ENCODE data around the gene KNTC1. TPM values are rescaled to one million over a fixed set of nuclear protein-coding genes. Genes with fewer than 3 reads are reported as not detected.
A peak's percentile ranks its signal among the peaks of the same experiment; 100 is the strongest.

The KNTC1 gene, protein sequence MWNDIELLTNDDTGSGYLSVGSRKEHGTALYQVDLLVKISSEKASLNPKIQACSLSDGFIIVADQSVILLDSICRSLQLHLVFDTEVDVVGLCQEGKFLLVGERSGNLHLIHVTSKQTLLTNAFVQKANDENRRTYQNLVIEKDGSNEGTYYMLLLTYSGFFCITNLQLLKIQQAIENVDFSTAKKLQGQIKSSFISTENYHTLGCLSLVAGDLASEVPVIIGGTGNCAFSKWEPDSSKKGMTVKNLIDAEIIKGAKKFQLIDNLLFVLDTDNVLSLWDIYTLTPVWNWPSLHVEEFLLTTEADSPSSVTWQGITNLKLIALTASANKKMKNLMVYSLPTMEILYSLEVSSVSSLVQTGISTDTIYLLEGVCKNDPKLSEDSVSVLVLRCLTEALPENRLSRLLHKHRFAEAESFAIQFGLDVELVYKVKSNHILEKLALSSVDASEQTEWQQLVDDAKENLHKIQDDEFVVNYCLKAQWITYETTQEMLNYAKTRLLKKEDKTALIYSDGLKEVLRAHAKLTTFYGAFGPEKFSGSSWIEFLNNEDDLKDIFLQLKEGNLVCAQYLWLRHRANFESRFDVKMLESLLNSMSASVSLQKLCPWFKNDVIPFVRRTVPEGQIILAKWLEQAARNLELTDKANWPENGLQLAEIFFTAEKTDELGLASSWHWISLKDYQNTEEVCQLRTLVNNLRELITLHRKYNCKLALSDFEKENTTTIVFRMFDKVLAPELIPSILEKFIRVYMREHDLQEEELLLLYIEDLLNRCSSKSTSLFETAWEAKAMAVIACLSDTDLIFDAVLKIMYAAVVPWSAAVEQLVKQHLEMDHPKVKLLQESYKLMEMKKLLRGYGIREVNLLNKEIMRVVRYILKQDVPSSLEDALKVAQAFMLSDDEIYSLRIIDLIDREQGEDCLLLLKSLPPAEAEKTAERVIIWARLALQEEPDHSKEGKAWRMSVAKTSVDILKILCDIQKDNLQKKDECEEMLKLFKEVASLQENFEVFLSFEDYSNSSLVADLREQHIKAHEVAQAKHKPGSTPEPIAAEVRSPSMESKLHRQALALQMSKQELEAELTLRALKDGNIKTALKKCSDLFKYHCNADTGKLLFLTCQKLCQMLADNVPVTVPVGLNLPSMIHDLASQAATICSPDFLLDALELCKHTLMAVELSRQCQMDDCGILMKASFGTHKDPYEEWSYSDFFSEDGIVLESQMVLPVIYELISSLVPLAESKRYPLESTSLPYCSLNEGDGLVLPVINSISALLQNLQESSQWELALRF (N-terminal part only)
- total RNA-seq = 12.3 and 14.7 TPM in 2 replicates

DNA sequence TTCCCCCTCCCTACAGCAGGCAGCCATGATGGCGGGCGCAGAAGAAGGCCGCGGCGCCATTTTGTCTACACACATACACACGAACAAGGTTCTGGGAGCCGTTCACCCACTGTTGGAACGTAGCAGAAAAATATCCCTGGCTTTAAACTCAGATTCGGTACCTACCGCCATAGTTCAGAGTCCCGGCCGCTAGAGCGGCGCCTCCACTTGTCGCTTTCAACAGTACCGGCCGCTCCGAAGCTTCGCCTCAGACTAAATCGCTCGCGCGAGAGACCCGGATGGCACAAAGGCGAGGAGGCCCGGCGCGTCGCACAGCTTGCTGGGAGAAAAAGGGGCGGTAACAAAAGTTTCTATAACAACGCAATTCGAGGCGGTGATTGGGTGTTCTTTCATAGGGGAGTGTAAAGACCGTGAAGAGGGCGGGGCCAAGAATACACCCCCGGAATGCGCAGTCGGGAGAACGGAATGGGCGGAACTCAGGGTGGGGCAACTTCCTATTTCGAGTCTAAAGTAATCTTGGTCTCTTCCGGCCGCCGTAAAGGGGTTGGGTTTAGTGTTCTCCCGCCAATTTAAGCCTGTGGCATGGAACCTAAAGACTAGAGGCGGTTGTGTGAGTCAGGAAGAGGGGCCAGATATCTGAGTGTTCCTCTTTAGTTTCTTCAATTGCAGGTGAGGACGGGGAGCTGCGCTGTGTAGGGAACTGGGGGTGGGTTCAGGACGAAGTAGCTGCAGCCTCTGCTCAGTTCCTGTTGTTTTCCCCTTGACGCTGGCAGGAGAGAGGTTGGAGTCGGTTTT is at the start of gene KNTC1, which contains the start of gene RSRC2:
Gene KNTC1, plus strand, starts transcription at position 567 of the 795 bp plus-strand sequence. CDS start 2,815 bp downstream, outside the sequence.
Gene RSRC2, minus strand, starts transcription at position 254 of the 795 bp plus-strand sequence. Its CDS starts 83 bp downstream, at position 171.
- H3K4me2 ChIP-seq (ENCODE audit: insufficient read depth, low read length) = peak within 1 kb of the TSS; percentile 87
- H2AFZ ChIP-seq (ENCODE audit: low read length) = peak within 1 kb of the TSS; percentile 92
- H3K4me1 ChIP-seq (ENCODE audit: insufficient read depth, low read length) = peaks cover 27% of the 10 kb centered on the region
- TF ChIP-seq, protein P1, sequence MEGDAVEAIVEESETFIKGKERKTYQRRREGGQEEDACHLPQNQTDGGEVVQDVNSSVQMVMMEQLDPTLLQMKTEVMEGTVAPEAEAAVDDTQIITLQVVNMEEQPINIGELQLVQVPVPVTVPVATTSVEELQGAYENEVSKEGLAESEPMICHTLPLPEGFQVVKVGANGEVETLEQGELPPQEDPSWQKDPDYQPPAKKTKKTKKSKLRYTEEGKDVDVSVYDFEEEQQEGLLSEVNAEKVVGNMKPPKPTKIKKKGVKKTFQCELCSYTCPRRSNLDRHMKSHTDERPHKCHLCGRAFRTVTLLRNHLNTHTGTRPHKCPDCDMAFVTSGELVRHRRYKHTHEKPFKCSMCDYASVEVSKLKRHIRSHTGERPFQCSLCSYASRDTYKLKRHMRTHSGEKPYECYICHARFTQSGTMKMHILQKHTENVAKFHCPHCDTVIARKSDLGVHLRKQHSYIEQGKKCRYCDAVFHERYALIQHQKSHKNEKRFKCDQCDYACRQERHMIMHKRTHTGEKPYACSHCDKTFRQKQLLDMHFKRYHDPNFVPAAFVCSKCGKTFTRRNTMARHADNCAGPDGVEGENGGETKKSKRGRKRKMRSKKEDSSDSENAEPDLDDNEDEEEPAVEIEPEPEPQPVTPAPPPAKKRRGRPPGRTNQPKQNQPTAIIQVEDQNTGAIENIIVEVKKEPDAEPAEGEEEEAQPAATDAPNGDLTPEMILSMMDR (IDR thresholded peaks at IDR 0.05; ENCODE audit: extremely low read depth, low read depth, low read length) = no peak
- H4K20me1 ChIP-seq (ENCODE audit: insufficient read depth, low read length) = peaks cover 36% of the 10 kb centered on the region
- H3K36me3 ChIP-seq (ENCODE audit: insufficient read depth, low read length) = peaks cover 21% of the 10 kb centered on the region
- peaks cover 79% of the 10 kb centered on the region for H3K79me2 ChIP-seq (ENCODE audit: insufficient read depth, low read length)
- peak; percentile 87 for DNase-seq (ENCODE audit: insufficient read length, low spot score, missing footprints)
- peak within 1 kb of the TSS; percentile 99 for H3K27ac ChIP-seq (ENCODE audit: low read depth, low read length)
- no peaks in the 10 kb centered on the region for H3K9me3 ChIP-seq (ENCODE audit: low read depth, low read length)
- no peaks in the 10 kb centered on the region for H3K27me3 ChIP-seq (ENCODE audit: insufficient read depth, low read length)
- peak within 1 kb of the TSS; percentile 94 for H3K4me3 ChIP-seq (ENCODE audit: insufficient read depth, low read length)

DNA sequence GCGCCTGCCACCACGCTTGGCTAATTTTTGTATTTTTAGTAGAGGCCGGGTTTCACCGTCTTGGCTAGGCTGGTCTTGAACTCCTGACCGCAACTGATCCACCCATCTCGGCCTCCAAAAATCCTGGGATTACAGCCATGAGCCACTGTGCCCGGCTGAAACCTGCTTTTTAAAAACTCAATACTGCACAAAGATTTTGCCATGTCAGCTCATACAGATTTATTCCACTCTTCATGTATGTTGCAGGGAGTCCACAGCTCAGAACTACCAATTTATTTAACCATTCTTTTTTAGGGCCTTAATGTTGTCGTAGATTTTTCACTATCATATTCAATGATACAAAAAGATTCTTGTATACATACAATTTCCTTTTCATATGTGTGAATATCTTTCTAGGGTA is 46.3 kb upstream of the KNTC1 start:
- Histone ChIP-seq H3K9me3 (ENCODE audit: low read depth, low read length) (no peaks in the 10 kb centered on the region), H3K27me3 (ENCODE audit: insufficient read depth, low read length) (no peaks in the 10 kb centered on the region), H3K4me2 (ENCODE audit: insufficient read depth, low read length) (no peak overlapping the region), H3K36me3 (ENCODE audit: insufficient read depth, low read length) (peaks cover 57% of the 10 kb centered on the region), H2AFZ (ENCODE audit: low read length) (no peak overlapping the region), H3K79me2 (ENCODE audit: insufficient read depth, low read length) (peaks cover 5% of the 10 kb centered on the region), H4K20me1 (ENCODE audit: insufficient read depth, low read length) (no peaks in the 10 kb centered on the region), H3K4me3 (ENCODE audit: insufficient read depth, low read length) (no peak overlapping the region), H3K4me1 (ENCODE audit: insufficient read depth, low read length) (peaks cover under 1% of the 10 kb centered on the region), H3K27ac (ENCODE audit: low read depth, low read length) (no peak overlapping the region)
- TF ChIP-seq, protein P1 (IDR thresholded peaks at IDR 0.05; ENCODE audit: extremely low read depth, low read depth, low read length) = no peak
- DNase-seq (ENCODE audit: insufficient read length, low spot score, missing footprints) = no peak

DNA sequence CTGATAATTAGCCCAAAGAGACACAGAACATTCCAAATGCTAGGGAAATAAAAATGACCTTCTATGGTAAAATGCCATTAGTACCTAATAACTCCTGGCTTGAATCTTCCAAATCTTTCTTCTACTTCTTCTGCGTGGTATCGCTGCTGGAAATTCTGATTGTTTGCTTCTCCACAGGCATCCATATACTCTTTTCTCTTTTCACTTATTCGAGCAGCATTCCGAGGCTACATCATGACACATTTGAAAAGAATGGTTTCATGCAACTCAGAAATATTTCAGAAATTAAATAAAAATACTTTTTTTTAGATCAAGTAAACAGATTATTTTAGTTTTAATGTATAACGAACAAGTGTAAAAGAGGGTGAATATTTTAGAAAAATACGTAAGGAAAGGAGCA is 45.2 kb upstream of the KNTC1 start:
- Histone ChIP-seq H3K27me3 (ENCODE audit: insufficient read depth, low read length) (no peaks in the 10 kb centered on the region), H3K4me3 (ENCODE audit: insufficient read depth, low read length) (no peak overlapping the region), H2AFZ (ENCODE audit: low read length) (no peak overlapping the region), H3K27ac (ENCODE audit: low read depth, low read length) (no peak overlapping the region), H4K20me1 (ENCODE audit: insufficient read depth, low read length) (no peaks in the 10 kb centered on the region), H3K36me3 (ENCODE audit: insufficient read depth, low read length) (peaks cover 52% of the 10 kb centered on the region), H3K79me2 (ENCODE audit: insufficient read depth, low read length) (peaks cover 7% of the 10 kb centered on the region), H3K4me2 (ENCODE audit: insufficient read depth, low read length) (no peak overlapping the region), H3K9me3 (ENCODE audit: low read depth, low read length) (no peaks in the 10 kb centered on the region), H3K4me1 (ENCODE audit: insufficient read depth, low read length) (peaks cover 6% of the 10 kb centered on the region)
- TF ChIP-seq, protein P1 (IDR thresholded peaks at IDR 0.05; ENCODE audit: extremely low read depth, low read depth, low read length) = no peak
- DNase-seq (ENCODE audit: insufficient read length, low spot score, missing footprints) = no peak
